Stomach (tissue), 19 donors: ENCODE data around the gene PARP3. TPM values are rescaled to one million over a fixed set of nuclear protein-coding genes. Genes with fewer than 3 reads are reported as not detected.

Source experiments
- DNase-seq, 2 donors: peaks; one replicate each; pipeline versions ENCODE4 v3.0.0 to v3.0.0-alpha.2; 2013 to 2019
- H3K27ac ChIP-seq, 5 donors: fragments of 200-600 bp in 4 of 5; sonication (generic) in 4 of 5; one replicate each; pipeline ENCODE4 v1.5.1; 2013 to 2019; ENCODE audit warnings: mild to moderate bottlenecking in 1 of 5, moderate library complexity in 1 of 5
- H3K27me3 ChIP-seq, 3 donors: fragments of 200-600 bp; sonication (generic); one replicate each; pipeline ENCODE4 v1.5.1; 2017 to 2019; ENCODE audit warnings: mixed run types in 1 of 3
- H3K36me3 ChIP-seq, 4 donors: fragments of 200-600 bp; sonication (generic); 1 replicate in 3 of 4; 2 replicates in 1 of 4; pipeline ENCODE4 v1.5.1; 2016 to 2019
- H3K4me1 ChIP-seq, 4 donors: fragments of 200-600 bp; sonication (generic); one replicate each; pipeline ENCODE4 v1.5.1; 2016 to 2019
- H3K4me3 ChIP-seq, 4 donors: fragments of 200-600 bp; sonication (generic) in 3 of 4; one replicate each; pipeline ENCODE4 v1.5.1; 2016 to 2019; ENCODE audit warnings: mild to moderate bottlenecking in 1 of 4
- H3K9me3 ChIP-seq, 4 donors: fragments of 200-600 bp; sonication (generic); one replicate each; pipeline ENCODE4 v1.5.1; 2016 to 2019
- CTCF ChIP-seq, 7 experiments: fragments of 450-650 bp in 4 of 7; fragments of 200-600 bp in 3 of 7; sonication (generic) in 3 of 7; IDR thresholded peaks; one replicate each; pipeline ENCODE4 v1.5.1; 2016 to 2019; ENCODE audit warnings: antibody characterized with exemption in 7 of 7, control low read depth in 2 of 7, mild to moderate bottlenecking in 1 of 7
- EP300 ChIP-seq: sonication (generic); formaldehyde crosslinking; IDR thresholded peaks from one replicate; pipeline ENCODE4 v1.6.1; 2017; ENCODE audit warnings: antibody characterized with exemption
- POLR2A ChIP-seq, 4 donors: fragments of 450-650 bp; IDR thresholded peaks; one replicate each; pipeline ENCODE4 v1.6.1; 2016; ENCODE audit warnings: antibody characterized with exemption in 4 of 4, control low read depth in 2 of 4, mild to moderate bottlenecking in 1 of 4, moderate library complexity in 1 of 4
- POLR2AphosphoS5 ChIP-seq, 3 donors: sonication (generic); formaldehyde crosslinking; IDR thresholded peaks; one replicate each; pipeline ENCODE4 v1.6.1; 2016; ENCODE audit warnings: antibody characterized with exemption in 3 of 3
- WGBS, 5 donors: extraction: QIAGEN DNeasy Blood & Tissue Kit in 3 of 5; methylation state at CpG; one replicate each; pipeline versions ENCODE4 v1.1.5 to v1.1.7; 2013 to 2018; 5-methylcytosine and 5-hydroxymethylcytosine counted together
- intact Hi-C: fragments of 100-400 bp; cut with DNase I; formaldehyde crosslinking; loops from one replicate; pipeline ENCODE4 v1.15.1; 2023; ENCODE audit warnings: low total_unique reads
- long read RNA-seq, 10 donors: transcript quantifications; one replicate each; lab custom pipeline, GENCODE V29; 2026
- polyA plus RNA-seq, 3 donors: library from polyadenylated mRNA; stranded (reverse); fragments of 200-250 nt; gene quantifications; one replicate each; pipeline ENCODE4 v1.2.3, GENCODE V29; 2013
- total RNA-seq, 5 donors: library from RNA; depleted of rRNA; stranded (reverse); fragments of >200 nt; gene quantifications; one replicate each; pipeline versions ENCODE4 v1.1.0 to v1.2.3, GENCODE V29; 2014 to 2016
- donor health status: healthy with polysubstance abuse.
- donor health status: Bipolar disorder and iron deficiency.
- donor health status: healthy.

Gene PARP3
- total RNA-seq = 10 to 100 TPM; 14.3 to 39.7 (median 25.0) TPM
- 10 to 100 TPM; 10.6 to 14.0 (median 10.7) TPM for polyA plus RNA-seq
- long read RNA-seq, donor 1, partial matches to known transcripts = 0 of 1 reads
- long read RNA-seq, donor 1, other reads (novel, unspliced or antisense) = 0 of 1 reads
- long read RNA-seq, donor 2 = 0 reads
- long read RNA-seq, donor 3, partial matches to known transcripts = 0 of 1 reads
- long read RNA-seq, donor 3, other reads (novel, unspliced or antisense) = 0 of 1 reads
- long read RNA-seq, donor 4 = 0 reads
- long read RNA-seq, donor 5, partial matches to known transcripts = 0 of 1 reads
- long read RNA-seq, donor 5, other reads (novel, unspliced or antisense) = 0 of 1 reads
- long read RNA-seq, donor 6 = 0 reads
- long read RNA-seq, donor 7, partial matches to known transcripts = 0 of 2 reads
- long read RNA-seq, donor 7, other reads (novel, unspliced or antisense) = 0 of 2 reads
- long read RNA-seq, donor 8, partial matches to known transcripts = 0 of 3 reads
- long read RNA-seq, donor 8, other reads (novel, unspliced or antisense) = 0 of 3 reads
- long read RNA-seq, donor 9, partial matches to known transcripts = 0 of 1 reads
- long read RNA-seq, donor 9, other reads (novel, unspliced or antisense) = 0 of 1 reads
- long read RNA-seq, donor 10, partial matches to known transcripts = 0 of 1 reads
- long read RNA-seq, donor 10, other reads (novel, unspliced or antisense) = 0 of 1 reads

GRCh38 chr3:51941798-51942602 lies at the start of gene PARP3, which contains the start of gene RRP9:
Gene PARP3, plus strand, starts transcription at chr3:51942363. Its CDS starts 993 bp downstream, at chr3:51943356.
Gene RRP9, minus strand, starts transcription at chr3:51941904. Its CDS starts 37 bp downstream, at chr3:51941867.
- peak within 1 kb of the TSS; percentile 83 to 95 (median 91) for H3K27ac ChIP-seq
- 1 to 2% (median 1%) methylated on average over 34 to 67 of the region's 67 CpGs for WGBS, 5 donors
- intact Hi-C loops = loop anchor here (10.0 kb wide), 1 partner anchor 203 kb away; no protein-coding TSS in a partner anchor
- peaks cover 26 to 36% (median 31%) of the 10 kb centered on the region in 4 donors for H3K4me1 ChIP-seq
- peak; percentile 100 for DNase-seq
- H3K36me3 ChIP-seq = peaks cover 15 to 53% (median 42%) of the 10 kb centered on the region in 4 donors
- peak within 1 kb of the TSS; percentile 70 to 97 (median 89) for H3K4me3 ChIP-seq
- no peak for TF ChIP-seq EP300
- peak in 6 of 7 experiments; percentile 31 to 100 (median 99) for TF ChIP-seq CTCF (IDR thresholded peaks at IDR 0.05)
- peak in 1 of 4 donors; percentile 21 for TF ChIP-seq POLR2A (IDR thresholded peaks at IDR 0.05)
- TF ChIP-seq POLR2AphosphoS5 (IDR thresholded peaks at IDR 0.05) = peak; percentile 56 to 92 (median 82)
- H3K27me3 ChIP-seq = no peaks in the 10 kb centered on the region
- H3K9me3 ChIP-seq = no peaks in the 10 kb centered on the region

- Histone ChIP-seq H3K9me3 (no peaks in the 10 kb centered on the region), H3K27ac (no peak overlapping the region), H3K4me1 (no peaks in the 10 kb centered on the region), H3K36me3 (no peaks in the 10 kb centered on the region), H3K27me3 (peaks cover 0 to 13% (median 0%) of the 10 kb centered on the region in 3 donors), H3K4me3 (no peak overlapping the region)
- no peak for DNase-seq
- intact Hi-C loops = no loop called here
- TF ChIP-seq POLR2AphosphoS5 (IDR thresholded peaks at IDR 0.05) (no peak), POLR2A (IDR thresholded peaks at IDR 0.05) (no peak), EP300 (no peak), CTCF (IDR thresholded peaks at IDR 0.05) (no peak)
- 68 to 87% (median 81%) methylated on average over 4 of the region's 4 CpGs for WGBS, 5 donors
These were observed 47.8 kb upstream of the PARP3 start for GRCh38 chr3:51894391-51894790.

- DNase-seq = no peak
These were observed 47.2 kb upstream of the PARP3 start for GRCh38 chr3:51894939-51895338.

More at GRCh38 chr3:51894939-51895338, 47.2 kb upstream of the PARP3 start:
- H3K9me3 ChIP-seq = no peaks in the 10 kb centered on the region
- H3K27ac ChIP-seq = no peak overlapping the region
- 91 to 98% (median 96%) methylated on average over 11 to 16 of the region's 16 CpGs for WGBS, 5 donors
- intact Hi-C loops = no loop called here
- H3K4me3 ChIP-seq = no peak overlapping the region
- no peaks in the 10 kb centered on the region for H3K4me1 ChIP-seq
- TF ChIP-seq EP300 (no peak), CTCF (IDR thresholded peaks at IDR 0.05) (no peak), POLR2AphosphoS5 (IDR thresholded peaks at IDR 0.05) (no peak), POLR2A (IDR thresholded peaks at IDR 0.05) (no peak)
- no peaks in the 10 kb centered on the region for H3K36me3 ChIP-seq
- peaks cover 0 to 13% (median 0%) of the 10 kb centered on the region in 3 donors for H3K27me3 ChIP-seq
